ENCODE data around the gene MAP7.

GRCh38 chr6:136471922-136472321 is 78.3 kb downstream of the MAP7 start:
- no peak for TF ChIP-seq CTCF (IDR thresholded peaks at IDR 0.05; ENCODE audit: low read depth, low read length, poor library complexity, severe bottlenecking)
- no peak for TF ChIP-seq EZH2phosphoT487 (IDR thresholded peaks at IDR 0.05; ENCODE audit: borderline replicate concordance, low read length)

All from DOHH2 (cell line).